Activated CD4-positive, alpha-beta T cell treated with anti-CD3 and anti-CD28 coated beads for 36 hours (primary cell): ENCODE data around the gene FAM107B. TPM values are rescaled to one million over a fixed set of nuclear protein-coding genes. Genes with fewer than 3 reads are reported as not detected.
A peak's percentile ranks its signal among the peaks of the same experiment; 100 is the strongest.

Source experiments
- ATAC-seq: fragments of 200-7000 bp; cut with Tn5 transposase; one replicate; pipeline ENCODE4 v1.10.0; 2021; ENCODE audit warnings: mild to moderate bottlenecking, moderate library complexity
- CTCF ChIA-PET: fragments of 350-600 bp; sonication (Branson Sonifier 250); formaldehyde crosslinking; loops from one replicate; lab custom pipeline; 2021; ENCODE audit warnings: antibody characterized with exemption; lab: Charles Lee
- POLR2A ChIA-PET: fragments of 350-600 bp; sonication (Branson Sonifier 250); formaldehyde crosslinking; loops from one replicate; lab custom pipeline; 2021; ENCODE audit warnings: antibody characterized with exemption, inconsistent platforms; lab: Charles Lee
- DNase-seq: peaks from one replicate; pipeline ENCODE4 v3.0.0-alpha.2; 2020
- H3K27ac Mint-ChIP-seq: one replicate; pipeline ENCODE4 v1.8.0; 2021; ENCODE audit warnings: mixed read lengths
- H3K27me3 Mint-ChIP-seq: one replicate; pipeline ENCODE4 v1.8.0; 2021; ENCODE audit warnings: mixed read lengths
- H3K36me3 Mint-ChIP-seq: one replicate; pipeline ENCODE4 v1.8.0; 2021; ENCODE audit warnings: low read depth, mixed read lengths
- H3K4me1 Mint-ChIP-seq: one replicate; pipeline ENCODE4 v1.8.0; 2021; ENCODE audit warnings: mixed read lengths
- H3K4me3 Mint-ChIP-seq: one replicate; pipeline ENCODE4 v1.8.0; 2021; ENCODE audit warnings: mild to moderate bottlenecking, moderate library complexity, mixed read lengths
- H3K9me3 Mint-ChIP-seq: one replicate; pipeline ENCODE4 v1.8.0; 2021; ENCODE audit warnings: low read depth, mixed read lengths
- intact Hi-C, 2 experiments: fragments of 100-400 bp; cut with DNase I in 1 of 2; cut with micrococcal nuclease in 1 of 2; formaldehyde crosslinking; loops; one replicate each; pipeline versions ENCODE4 v1.14.2 to v1.15.1; 2022 to 2024; cut with DNase I, micrococcal nuclease
- total RNA-seq, 2 experiments: library from RNA; stranded (reverse); gene quantifications; one replicate each; pipeline ENCODE4 v1.2.3, GENCODE V29; 2021

FAM107B gene
- total RNA-seq, 2 experiments from 2014 or later: 126 to 148 TPM

DNA sequence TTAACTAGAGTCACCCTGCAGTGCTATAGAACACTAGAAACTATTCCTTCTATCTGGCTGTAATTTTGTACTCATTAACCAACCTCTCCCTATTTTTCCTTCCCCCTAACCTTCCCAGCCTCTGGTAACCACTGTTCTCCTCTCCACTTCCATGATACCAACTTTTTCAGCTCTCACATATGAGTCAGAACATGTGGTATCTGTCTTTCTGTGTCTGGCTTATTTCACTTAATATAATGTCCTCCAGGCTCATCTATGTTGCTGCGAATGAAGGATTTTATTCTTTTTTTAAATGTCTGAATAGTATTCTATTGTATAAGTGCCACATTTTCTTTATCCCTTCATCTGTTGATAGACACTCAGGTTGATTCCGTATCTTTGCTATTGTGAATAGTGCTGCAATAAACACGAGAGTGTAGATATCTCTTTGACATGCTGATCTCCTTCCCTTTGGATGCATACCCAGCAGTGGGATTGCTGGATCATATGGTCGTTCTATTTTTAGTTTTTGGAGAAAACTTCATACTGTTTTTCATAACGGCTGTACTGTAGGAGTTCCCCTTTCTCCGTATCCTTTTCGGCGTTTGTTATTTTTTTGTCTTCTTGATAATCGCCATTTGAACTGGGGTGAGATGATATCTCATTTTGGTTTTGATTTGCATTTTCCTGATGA lies 101.4 kb downstream of the FAM107B start:
- intact Hi-C loops: no loop called here
- Mint-ChIP-seq H3K4me1 (peaks cover 6% of the 10 kb centered on the region), H3K27me3 (no peaks in the 10 kb centered on the region), H3K36me3 (no peaks in the 10 kb centered on the region), H3K9me3 (no peaks in the 10 kb centered on the region), H3K4me3 (no peak overlapping the region), H3K27ac (no peak overlapping the region)
- ATAC-seq: no peak
- ChIA-PET POLR2A (interaction anchor here (0.6 kb wide), 1 partner anchor 68 kb away, joined by 5 read pairs; no protein-coding TSS in a partner anchor), CTCF (no interaction called here)
- DNase-seq: no peak

DNA sequence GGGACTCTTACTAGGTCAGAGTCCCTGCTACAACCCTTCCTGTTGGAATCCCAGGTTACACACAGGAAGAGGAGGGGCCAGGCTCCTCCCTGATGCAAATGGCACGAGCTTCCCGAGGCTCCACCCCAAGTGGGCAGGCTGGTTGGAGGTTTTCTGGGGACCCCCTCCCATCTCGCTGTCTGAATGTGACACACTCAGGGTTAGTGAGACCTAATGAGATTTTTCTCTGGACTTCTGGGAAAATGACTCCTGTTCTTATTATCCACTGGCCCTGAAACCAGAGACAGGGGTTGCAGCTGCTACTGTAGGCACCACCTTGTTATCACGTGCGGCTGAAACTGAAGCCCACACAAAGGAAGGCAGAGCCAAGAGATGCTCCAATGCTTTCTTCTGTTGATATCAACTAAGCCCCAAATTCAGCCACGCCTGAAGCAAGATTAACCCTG lies 103.3 kb downstream of the FAM107B start:
- H3K27ac Mint-ChIP-seq: no peak overlapping the region
- peaks cover 10% of the 10 kb centered on the region for H3K4me1 Mint-ChIP-seq
- DNase-seq: no peak
- no peak overlapping the region for H3K4me3 Mint-ChIP-seq
- no peaks in the 10 kb centered on the region for H3K27me3 Mint-ChIP-seq
- ChIA-PET CTCF (interaction anchor here (0.7 kb wide), 1 partner anchor 25 kb away, joined by 3 read pairs; no protein-coding TSS in a partner anchor), POLR2A (interaction anchor here (0.6 kb wide), 3 partner anchors 47 to 486 kb away, joined by 3 to 4 read pairs (median 3); no protein-coding TSS in a partner anchor)
- intact Hi-C loops: no loop called here
- no peak for ATAC-seq
- peaks cover 2% of the 10 kb centered on the region for H3K36me3 Mint-ChIP-seq
- peaks cover 4% of the 10 kb centered on the region for H3K9me3 Mint-ChIP-seq

DNA sequence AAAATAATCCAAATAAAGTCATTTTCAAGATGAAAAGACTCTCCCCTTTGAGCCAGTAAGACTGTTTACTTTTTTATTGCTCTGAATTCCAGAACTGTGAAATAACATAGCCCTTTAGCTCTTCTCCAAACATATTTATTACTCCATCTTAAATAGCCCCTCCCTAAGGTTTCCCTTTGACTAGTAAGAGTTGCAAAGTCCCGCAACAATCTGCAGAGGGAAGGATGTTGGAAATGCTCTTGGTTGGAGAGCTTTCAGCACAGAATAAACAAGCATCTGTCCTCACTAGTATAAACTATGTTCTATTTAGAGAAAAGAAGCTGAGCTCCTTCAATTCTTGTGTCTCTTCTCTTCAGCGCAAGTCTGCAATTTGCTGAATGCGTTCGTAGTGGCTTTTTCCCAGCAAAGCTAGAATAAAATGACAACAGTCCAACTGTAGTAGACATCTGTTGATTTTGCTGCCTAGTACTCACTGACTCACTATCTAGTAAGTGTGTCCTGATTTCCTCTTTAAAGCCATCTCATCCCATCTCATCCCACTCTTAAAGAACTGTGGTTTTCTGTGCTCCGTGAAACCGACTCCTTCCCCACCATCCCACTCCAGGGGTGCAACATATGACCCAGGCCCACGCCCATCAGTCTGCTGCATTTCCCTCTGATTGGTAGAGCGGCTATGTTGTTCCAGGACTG lies 104.0 kb downstream of the FAM107B start:
- no peak for DNase-seq
- peaks cover 11% of the 10 kb centered on the region for H3K9me3 Mint-ChIP-seq
- peaks cover 8% of the 10 kb centered on the region for H3K36me3 Mint-ChIP-seq
- H3K4me3 Mint-ChIP-seq: no peak overlapping the region
- no peak for ATAC-seq
- no peaks in the 10 kb centered on the region for H3K27me3 Mint-ChIP-seq
- CTCF ChIA-PET: interaction anchor here (0.6 kb wide), 1 partner anchor 218 kb away, joined by 3 read pairs; no protein-coding TSS in a partner anchor
- intact Hi-C loops: no loop called here
- H3K27ac Mint-ChIP-seq: no peak overlapping the region
- peaks cover 15% of the 10 kb centered on the region for H3K4me1 Mint-ChIP-seq
- POLR2A ChIA-PET: no interaction called here

DNA sequence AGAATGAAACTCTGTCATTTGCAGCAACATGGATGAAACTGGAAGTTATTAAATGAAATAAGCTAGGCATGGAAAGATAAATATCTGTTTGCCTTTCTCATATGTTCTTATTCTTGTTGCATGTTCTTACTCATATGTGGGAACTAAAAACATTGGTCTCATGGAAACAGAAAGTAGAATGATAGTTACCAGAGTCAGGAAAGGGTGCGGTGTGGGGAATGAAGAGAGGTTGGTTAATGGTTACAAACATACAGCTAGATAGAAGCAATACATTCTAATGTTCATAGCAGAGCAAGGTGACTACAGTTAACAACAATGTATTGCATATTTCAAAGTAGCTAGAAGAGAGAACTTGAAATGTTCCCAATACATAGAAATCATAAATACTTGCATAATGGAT lies 105.1 kb downstream of the FAM107B start:
- intact Hi-C loops: loop anchor here in 1 of 2 experiments (5.0 kb wide), 1 partner anchor 153 kb away; no protein-coding TSS in a partner anchor
- Mint-ChIP-seq H3K27ac (no peak overlapping the region), H3K27me3 (no peaks in the 10 kb centered on the region), H3K4me1 (peaks cover 26% of the 10 kb centered on the region), H3K36me3 (peaks cover 10% of the 10 kb centered on the region), H3K4me3 (no peak overlapping the region), H3K9me3 (peaks cover 13% of the 10 kb centered on the region)
- DNase-seq: no peak
- ATAC-seq: no peak
- ChIA-PET CTCF (no interaction called here), POLR2A (no interaction called here)

DNA sequence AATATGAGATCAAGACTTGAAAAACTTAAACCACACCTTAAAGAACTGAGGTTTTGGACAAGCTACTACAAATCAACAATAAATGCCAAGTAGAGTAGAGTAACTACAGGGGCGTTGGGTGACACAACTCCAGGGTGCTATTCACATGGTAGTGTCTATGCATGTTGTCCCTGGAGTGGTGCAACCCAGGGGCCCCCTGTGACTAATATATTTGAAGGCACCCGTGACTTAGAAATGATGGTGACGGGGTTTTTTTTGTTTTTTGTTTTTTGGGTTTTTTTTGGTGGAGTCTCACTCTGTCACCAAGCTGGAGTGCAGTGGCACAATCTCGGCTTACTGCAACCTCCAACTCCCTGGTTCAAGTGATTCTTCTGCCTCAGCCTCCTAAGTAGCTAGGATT lies 106.9 kb downstream of the FAM107B start:
- no peak for ATAC-seq
- ChIA-PET CTCF (no interaction called here), POLR2A (interaction anchor here (0.6 kb wide), 1 partner anchor 19 kb away, joined by 5 read pairs; no protein-coding TSS in a partner anchor)
- DNase-seq: peak; percentile 30
- H3K4me3 Mint-ChIP-seq: no peak overlapping the region
- peaks cover 13% of the 10 kb centered on the region for H3K9me3 Mint-ChIP-seq
- peaks cover 10% of the 10 kb centered on the region for H3K36me3 Mint-ChIP-seq
- no peak overlapping the region for H3K27ac Mint-ChIP-seq
- no peaks in the 10 kb centered on the region for H3K27me3 Mint-ChIP-seq
- H3K4me1 Mint-ChIP-seq: peaks cover 38% of the 10 kb centered on the region
- intact Hi-C loops: loop anchor here in 1 of 2 experiments (5.0 kb wide), 1 partner anchor 155 kb away; no protein-coding TSS in a partner anchor

DNA sequence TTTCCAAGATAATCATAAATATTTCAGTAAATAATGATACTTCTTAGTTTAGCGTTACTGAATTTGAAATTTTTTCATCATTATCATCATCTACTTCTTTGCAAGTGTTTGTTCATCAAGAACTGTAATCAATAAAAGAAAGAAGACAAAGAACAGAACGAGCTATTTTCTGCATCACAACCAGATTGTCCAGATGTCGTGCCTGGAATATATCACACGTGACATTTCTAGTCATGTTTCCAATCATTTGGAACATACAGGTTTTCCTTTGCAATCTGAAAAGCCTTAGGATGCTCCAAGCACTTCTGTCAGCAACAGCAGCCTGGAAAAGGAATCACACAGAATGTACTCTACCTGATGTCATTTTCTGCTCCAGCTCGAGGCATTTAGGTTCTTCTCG lies 107.4 kb downstream of the FAM107B start:
- Mint-ChIP-seq H3K4me3 (no peak overlapping the region), H3K27me3 (no peaks in the 10 kb centered on the region), H3K27ac (no peak overlapping the region), H3K4me1 (peaks cover 43% of the 10 kb centered on the region), H3K36me3 (peaks cover 10% of the 10 kb centered on the region), H3K9me3 (peaks cover 13% of the 10 kb centered on the region)
- DNase-seq: no peak
- intact Hi-C loops: loop anchor here in 1 of 2 experiments (5.0 kb wide), 1 partner anchor 155 kb away; no protein-coding TSS in a partner anchor
- ChIA-PET POLR2A (interaction anchor here (0.5 to 0.6 kb wide), 2 partner anchors 19 to 162 kb away, joined by 4 to 5 read pairs; no protein-coding TSS in a partner anchor), CTCF (no interaction called here)
- no peak for ATAC-seq

DNA sequence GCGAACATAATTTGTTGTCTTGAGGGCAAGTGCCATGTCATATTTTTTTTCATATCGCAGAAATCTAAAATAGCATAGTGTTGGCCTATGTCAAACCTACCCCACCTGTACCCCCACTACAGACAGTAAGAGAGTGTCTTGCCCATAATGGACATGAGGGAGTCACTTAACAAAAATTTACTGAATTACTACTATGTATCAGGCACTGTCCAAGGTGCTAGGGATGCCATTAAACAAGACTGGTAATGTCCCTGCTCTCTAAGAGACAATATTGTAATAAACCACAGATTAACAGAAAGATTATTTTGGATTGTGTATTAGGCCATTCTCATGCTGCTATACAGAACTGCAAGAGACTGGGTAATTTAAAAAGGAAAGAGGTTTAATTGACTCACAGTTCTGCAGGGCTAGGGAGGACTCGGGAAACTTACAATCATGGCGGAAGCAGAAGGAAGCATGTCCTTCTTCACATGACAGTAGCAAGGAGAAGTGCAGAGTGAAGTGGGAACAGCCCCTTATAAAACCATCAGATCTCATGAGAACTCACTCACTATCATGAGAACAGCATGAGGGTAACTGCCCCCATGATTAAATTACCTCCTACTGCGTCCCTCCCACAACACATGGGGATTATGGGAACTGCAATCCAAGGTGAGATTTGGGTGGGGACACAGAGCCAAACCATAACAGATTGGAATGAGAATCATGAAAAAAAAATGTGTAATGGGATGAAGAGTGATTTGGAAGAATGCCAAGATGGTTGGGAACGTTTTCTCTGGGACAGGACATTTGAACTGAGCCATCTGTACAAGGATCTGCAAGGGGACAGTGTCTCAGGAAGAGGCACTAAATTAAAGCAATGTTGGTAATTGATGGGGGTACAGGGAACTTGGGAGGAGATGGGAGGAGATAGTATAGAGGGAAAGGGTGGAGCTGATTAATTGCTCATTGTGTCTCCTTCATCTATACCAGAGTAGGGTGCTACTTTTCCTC lies 108.5 kb downstream of the FAM107B start:
- ChIA-PET POLR2A (interaction anchor here (0.6 to 1.2 kb wide), 5 partner anchors 18 to 139 kb away, joined by 3 to 11 read pairs (median 4); no protein-coding TSS in a partner anchor), CTCF (no interaction called here)
- H3K4me3 Mint-ChIP-seq: no peak overlapping the region
- ATAC-seq (no peak), DNase-seq (no peak)
- H3K36me3 Mint-ChIP-seq: peaks cover 16% of the 10 kb centered on the region
- H3K4me1 Mint-ChIP-seq: peaks cover 52% of the 10 kb centered on the region
- intact Hi-C loops: loop anchor here (1.0 to 5.0 kb wide), 5 partner anchors 18 to 279 kb away; no protein-coding TSS in a partner anchor
- peaks cover 16% of the 10 kb centered on the region for H3K9me3 Mint-ChIP-seq
- peak overlapping the region; percentile 11 for H3K27ac Mint-ChIP-seq
- H3K27me3 Mint-ChIP-seq: no peaks in the 10 kb centered on the region

DNA sequence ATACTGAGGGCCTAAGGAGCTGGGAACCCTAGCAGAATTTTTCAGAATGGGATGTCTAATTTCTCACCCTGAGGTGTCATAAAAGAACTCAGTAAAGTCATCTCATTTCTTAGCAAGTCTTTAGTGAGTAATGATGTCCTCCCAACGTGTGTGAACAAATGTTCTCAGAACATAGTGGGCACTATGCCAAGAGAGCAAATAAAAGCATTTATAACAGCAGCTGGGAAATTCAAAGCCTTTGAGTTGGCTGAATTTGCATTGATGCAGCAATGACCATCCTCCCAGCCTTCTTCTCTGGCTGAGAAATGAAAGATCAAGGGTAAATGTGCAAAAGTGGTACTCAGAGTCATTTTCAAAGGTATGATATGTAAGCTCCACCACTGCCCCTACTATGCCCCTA lies 109.4 kb downstream of the FAM107B start:
- peak; percentile 43 for DNase-seq
- H3K4me1 Mint-ChIP-seq: peaks cover 60% of the 10 kb centered on the region
- POLR2A ChIA-PET: interaction anchor here (0.6 to 1.2 kb wide), 8 partner anchors 17 to 213 kb away, joined by 3 to 11 read pairs (median 3); partner anchors contain the start of genes CDNF, HSPA14, MSANTD7 and SUV39H2
- no peaks in the 10 kb centered on the region for H3K27me3 Mint-ChIP-seq
- intact Hi-C loops: loop anchor here (1.0 to 5.0 kb wide), 5 partner anchors 17 to 279 kb away; no protein-coding TSS in a partner anchor
- no peak overlapping the region for H3K4me3 Mint-ChIP-seq
- CTCF ChIA-PET: interaction anchor here (0.6 kb wide), 1 partner anchor 138 kb away, joined by 3 read pairs; no protein-coding TSS in a partner anchor
- peaks cover 20% of the 10 kb centered on the region for H3K9me3 Mint-ChIP-seq
- ATAC-seq: peak; percentile 81
- H3K27ac Mint-ChIP-seq: peak overlapping the region; percentile 59
- peaks cover 23% of the 10 kb centered on the region for H3K36me3 Mint-ChIP-seq

DNA sequence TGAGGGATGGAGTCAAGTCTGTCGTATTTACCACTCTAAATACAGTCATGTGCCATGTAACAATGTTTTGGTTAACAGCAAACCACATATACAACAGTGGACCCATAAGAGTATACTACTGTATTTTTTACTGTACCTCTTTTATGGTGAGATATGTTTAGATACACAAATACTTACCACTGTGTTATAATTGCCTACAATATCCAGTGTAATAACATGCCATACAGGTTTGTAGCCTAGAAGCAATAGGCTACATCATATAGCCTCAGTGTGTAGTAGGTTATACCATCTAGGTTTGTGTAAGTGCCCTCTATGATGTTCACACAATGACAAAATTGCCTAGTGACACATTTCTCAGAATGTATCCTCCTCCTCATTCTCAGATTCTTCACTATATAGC lies 110.4 kb downstream of the FAM107B start:
- POLR2A ChIA-PET: no interaction called here
- peaks cover 67% of the 10 kb centered on the region for H3K4me1 Mint-ChIP-seq

DNA sequence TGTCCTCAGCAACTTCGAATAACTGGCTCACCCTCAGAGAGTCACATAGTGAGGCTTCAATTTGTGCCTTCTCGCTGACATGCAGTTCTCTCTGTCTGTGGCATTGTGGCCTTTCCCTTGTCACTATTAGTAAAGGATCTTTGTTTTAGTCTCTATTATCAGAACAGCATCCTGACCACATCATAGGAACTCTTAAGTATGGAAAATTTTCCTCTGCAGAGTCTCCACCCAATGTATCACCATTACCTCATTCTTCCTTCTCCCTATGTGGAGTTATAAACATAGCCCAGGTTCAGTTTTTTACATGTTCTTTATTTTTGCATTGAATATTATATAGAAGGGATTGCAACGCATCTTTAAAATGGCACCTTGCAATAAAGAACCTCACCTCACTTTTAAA lies 112.9 kb downstream of the FAM107B start:
- DNase-seq (no peak), ATAC-seq (no peak)
- Mint-ChIP-seq H3K4me3 (no peak overlapping the region), H3K27ac (peak overlapping the region; percentile 55), H3K27me3 (no peaks in the 10 kb centered on the region), H3K4me1 (peaks cover 86% of the 10 kb centered on the region), H3K36me3 (peaks cover 28% of the 10 kb centered on the region), H3K9me3 (peaks cover 25% of the 10 kb centered on the region)
- intact Hi-C loops: loop anchor here (5.0 kb wide), 3 partner anchors 100 to 175 kb away; partner anchors contain the start of genes CDNF (in 1 of the 2), HSPA14 (in 1 of the 2) and MSANTD7 (in 1 of the 2)
- CTCF ChIA-PET: no interaction called here
- POLR2A ChIA-PET: no interaction called here

More for the DNA sequence above, 110.4 kb downstream of the FAM107B start:
- DNase-seq: no peak
- H3K27me3 Mint-ChIP-seq: no peaks in the 10 kb centered on the region
- CTCF ChIA-PET: no interaction called here
- peak; percentile 7 for ATAC-seq
- H3K4me3 Mint-ChIP-seq: no peak overlapping the region
- peaks cover 20% of the 10 kb centered on the region for H3K9me3 Mint-ChIP-seq
- intact Hi-C loops: loop anchor here (2.0 to 5.0 kb wide), 4 partner anchors 102 to 278 kb away; partner anchors contain the start of genes CDNF (in 1 of the 2), HSPA14 (in 1 of the 2) and MSANTD7 (in 1 of the 2)
- H3K27ac Mint-ChIP-seq: peak overlapping the region; percentile 59
- H3K36me3 Mint-ChIP-seq: peaks cover 23% of the 10 kb centered on the region
